Measurements from ENCODE around the gene CCL18.
"Not testable (repeated sequence)": the region's sequence is repeated elsewhere in the genome, so short reads cannot be mapped to it uniquely, and the experiment has no call there.

DNA sequence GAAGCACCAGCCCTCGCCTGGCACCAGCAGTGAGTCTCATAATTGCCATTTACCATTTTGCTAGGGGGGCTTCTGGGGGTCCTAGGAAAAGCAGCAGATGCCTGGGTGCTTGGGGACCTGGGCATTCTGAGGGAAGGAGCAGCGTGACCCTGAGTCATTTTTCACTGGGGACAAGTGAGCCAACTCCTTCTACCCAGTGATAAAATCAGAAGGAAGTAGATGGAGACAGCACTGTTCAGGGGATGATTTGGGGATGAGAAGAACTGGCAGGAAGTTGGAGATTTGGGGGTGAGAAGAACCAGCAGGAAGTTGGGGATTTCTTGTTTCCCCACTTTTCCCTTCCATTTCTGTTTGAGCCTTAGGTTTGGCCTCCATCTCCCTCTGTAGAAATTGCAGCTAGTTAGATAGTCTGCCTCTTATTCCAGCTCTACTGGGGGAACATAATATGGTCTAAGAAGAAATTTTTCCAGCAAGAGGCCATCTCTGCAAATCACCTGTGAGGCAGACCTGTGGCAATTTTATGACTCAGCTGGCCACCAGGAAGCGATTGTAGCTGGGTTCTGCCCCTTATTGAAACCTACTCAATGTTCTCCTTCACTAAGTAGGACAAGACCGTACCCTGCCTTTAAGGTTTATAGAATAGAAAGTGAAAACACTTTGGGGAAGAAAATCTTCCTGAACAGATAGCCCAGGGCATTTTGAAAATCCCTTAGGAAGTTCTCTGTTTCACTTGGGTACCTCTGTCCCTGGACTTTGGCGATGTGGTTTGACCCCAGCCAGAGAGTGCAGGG, 17.8 kb downstream of the CCL18 start:
- TF ChIP-seq, protein P1, sequence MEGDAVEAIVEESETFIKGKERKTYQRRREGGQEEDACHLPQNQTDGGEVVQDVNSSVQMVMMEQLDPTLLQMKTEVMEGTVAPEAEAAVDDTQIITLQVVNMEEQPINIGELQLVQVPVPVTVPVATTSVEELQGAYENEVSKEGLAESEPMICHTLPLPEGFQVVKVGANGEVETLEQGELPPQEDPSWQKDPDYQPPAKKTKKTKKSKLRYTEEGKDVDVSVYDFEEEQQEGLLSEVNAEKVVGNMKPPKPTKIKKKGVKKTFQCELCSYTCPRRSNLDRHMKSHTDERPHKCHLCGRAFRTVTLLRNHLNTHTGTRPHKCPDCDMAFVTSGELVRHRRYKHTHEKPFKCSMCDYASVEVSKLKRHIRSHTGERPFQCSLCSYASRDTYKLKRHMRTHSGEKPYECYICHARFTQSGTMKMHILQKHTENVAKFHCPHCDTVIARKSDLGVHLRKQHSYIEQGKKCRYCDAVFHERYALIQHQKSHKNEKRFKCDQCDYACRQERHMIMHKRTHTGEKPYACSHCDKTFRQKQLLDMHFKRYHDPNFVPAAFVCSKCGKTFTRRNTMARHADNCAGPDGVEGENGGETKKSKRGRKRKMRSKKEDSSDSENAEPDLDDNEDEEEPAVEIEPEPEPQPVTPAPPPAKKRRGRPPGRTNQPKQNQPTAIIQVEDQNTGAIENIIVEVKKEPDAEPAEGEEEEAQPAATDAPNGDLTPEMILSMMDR (IDR thresholded peaks at IDR 0.05; ENCODE audit: extremely low read depth in 1 of 2, insufficient read depth in 1 of 2, low read depth in 1 of 2, low read length in 2 of 2), result not testable (repeated sequence)
- not testable (repeated sequence) for TF ChIP-seq POLR2AphosphoS5 (IDR thresholded peaks at IDR 0.05; ENCODE audit: insufficient read depth, low read depth, low read length); EZH2 (IDR thresholded peaks at IDR 0.05; ENCODE audit: borderline replicate concordance, low read depth, low read length, severe bottlenecking); POLR2A (IDR thresholded peaks at IDR 0.05; ENCODE audit: low read depth, low read length); JUN (IDR thresholded peaks at IDR 0.05; ENCODE audit: borderline replicate concordance, insufficient read depth, insufficient read length, low read depth); FOS (IDR thresholded peaks at IDR 0.05; ENCODE audit: borderline replicate concordance, insufficient read depth, low read length); MYC (IDR thresholded peaks at IDR 0.05; ENCODE audit: low read depth, low read length)
- TF ChIP-seq, protein P2, sequence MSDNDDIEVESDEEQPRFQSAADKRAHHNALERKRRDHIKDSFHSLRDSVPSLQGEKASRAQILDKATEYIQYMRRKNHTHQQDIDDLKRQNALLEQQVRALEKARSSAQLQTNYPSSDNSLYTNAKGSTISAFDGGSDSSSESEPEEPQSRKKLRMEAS (IDR thresholded peaks at IDR 0.05; ENCODE audit: insufficient read depth, insufficient read length), result not testable (repeated sequence)
